Activated naive CD4-positive, alpha-beta T cell treated with anti-CD3 and anti-CD28 coated beads, Interleukin-2, amount 50 U/mL, for 24 hours (primary cell): ENCODE results near the gene RAB44.

Source experiments
- H3K27ac Mint-ChIP-seq: one replicate; pipeline ENCODE4 v1.8.0; 2021; ENCODE audit warnings: mild to moderate bottlenecking, mixed read lengths
- H3K27me3 Mint-ChIP-seq: one replicate; pipeline ENCODE4 v1.8.0; 2021; ENCODE audit warnings: mixed read lengths
- H3K36me3 Mint-ChIP-seq: one replicate; pipeline ENCODE4 v1.8.0; 2021; ENCODE audit warnings: mixed read lengths
- H3K4me1 Mint-ChIP-seq: one replicate; pipeline ENCODE4 v1.8.0; 2021; ENCODE audit warnings: mixed read lengths
- H3K4me3 Mint-ChIP-seq: one replicate; pipeline ENCODE4 v1.8.0; 2021; ENCODE audit warnings: mild to moderate bottlenecking, mixed read lengths
- H3K9me3 Mint-ChIP-seq: one replicate; pipeline ENCODE4 v1.8.0; 2021; ENCODE audit warnings: mixed read lengths

The RAB44 gene

GRCh38 chr6:36662827-36663256, 34.8 kb upstream of the RAB44 start:
- Mint-ChIP-seq H3K36me3 (no peaks in the 10 kb centered on the region), H3K27ac (no peak overlapping the region), H3K4me1 (peaks cover 16% of the 10 kb centered on the region), H3K9me3 (no peaks in the 10 kb centered on the region), H3K4me3 (no peak overlapping the region), H3K27me3 (peaks cover 7% of the 10 kb centered on the region)

- no peaks in the 10 kb centered on the region for H3K9me3 Mint-ChIP-seq
- H3K4me1 Mint-ChIP-seq: peaks cover 16% of the 10 kb centered on the region
- no peak overlapping the region for H3K4me3 Mint-ChIP-seq
- peaks cover 7% of the 10 kb centered on the region for H3K27me3 Mint-ChIP-seq
- H3K27ac Mint-ChIP-seq: no peak overlapping the region
- H3K36me3 Mint-ChIP-seq: no peaks in the 10 kb centered on the region
Observed at GRCh38 chr6:36663504-36664446, 33.9 kb upstream of the RAB44 start.

GRCh38 chr6:36665180-36665579, 32.4 kb upstream of the RAB44 start:
- Mint-ChIP-seq H3K27ac (no peak overlapping the region), H3K4me3 (no peak overlapping the region), H3K27me3 (no peaks in the 10 kb centered on the region), H3K4me1 (peaks cover 16% of the 10 kb centered on the region), H3K36me3 (no peaks in the 10 kb centered on the region), H3K9me3 (no peaks in the 10 kb centered on the region)

- Mint-ChIP-seq H3K4me3 (no peak overlapping the region), H3K27me3 (no peaks in the 10 kb centered on the region), H3K4me1 (peaks cover 16% of the 10 kb centered on the region), H3K9me3 (no peaks in the 10 kb centered on the region), H3K36me3 (no peaks in the 10 kb centered on the region), H3K27ac (no peak overlapping the region)
Observed at GRCh38 chr6:36666287-36666686, 31.3 kb upstream of the RAB44 start.

- no peak overlapping the region for H3K4me3 Mint-ChIP-seq
- H3K4me1 Mint-ChIP-seq: peaks cover 16% of the 10 kb centered on the region
- H3K27ac Mint-ChIP-seq: no peak overlapping the region
- H3K27me3 Mint-ChIP-seq: no peaks in the 10 kb centered on the region
- H3K9me3 Mint-ChIP-seq: no peaks in the 10 kb centered on the region
- no peaks in the 10 kb centered on the region for H3K36me3 Mint-ChIP-seq
Observed at GRCh38 chr6:36666826-36667591, 30.6 kb upstream of the RAB44 start.

- Mint-ChIP-seq H3K36me3 (no peaks in the 10 kb centered on the region), H3K27me3 (no peaks in the 10 kb centered on the region), H3K4me1 (peaks cover under 1% of the 10 kb centered on the region), H3K9me3 (no peaks in the 10 kb centered on the region), H3K4me3 (no peak overlapping the region), H3K27ac (no peak overlapping the region)
Observed at GRCh38 chr6:36668591-36668990, 29.0 kb upstream of the RAB44 start.

GRCh38 chr6:36669002-36669401, 28.6 kb upstream of the RAB44 start:
- H3K36me3 Mint-ChIP-seq: no peaks in the 10 kb centered on the region
- no peaks in the 10 kb centered on the region for H3K4me1 Mint-ChIP-seq
- H3K9me3 Mint-ChIP-seq: no peaks in the 10 kb centered on the region
- H3K27ac Mint-ChIP-seq: no peak overlapping the region
- H3K4me3 Mint-ChIP-seq: no peak overlapping the region
- H3K27me3 Mint-ChIP-seq: no peaks in the 10 kb centered on the region

GRCh38 chr6:36670271-36670670, 27.4 kb upstream of the RAB44 start:
- Mint-ChIP-seq H3K9me3 (no peaks in the 10 kb centered on the region), H3K4me1 (no peaks in the 10 kb centered on the region), H3K27me3 (no peaks in the 10 kb centered on the region), H3K4me3 (no peak overlapping the region), H3K36me3 (no peaks in the 10 kb centered on the region), H3K27ac (no peak overlapping the region)

- Mint-ChIP-seq H3K4me3 (no peak overlapping the region), H3K36me3 (no peaks in the 10 kb centered on the region), H3K27ac (no peak overlapping the region), H3K9me3 (no peaks in the 10 kb centered on the region), H3K27me3 (no peaks in the 10 kb centered on the region), H3K4me1 (no peaks in the 10 kb centered on the region)
Observed at GRCh38 chr6:36671687-36672375, 25.8 kb upstream of the RAB44 start.

- peaks cover 11% of the 10 kb centered on the region for H3K4me1 Mint-ChIP-seq
- H3K9me3 Mint-ChIP-seq: no peaks in the 10 kb centered on the region
- H3K27ac Mint-ChIP-seq: peak overlapping the region; percentile 47
- H3K4me3 Mint-ChIP-seq: no peak overlapping the region
- no peaks in the 10 kb centered on the region for H3K27me3 Mint-ChIP-seq
- no peaks in the 10 kb centered on the region for H3K36me3 Mint-ChIP-seq
Observed at GRCh38 chr6:36673882-36674281, 23.7 kb upstream of the RAB44 start.

GRCh38 chr6:36674942-36675341, 22.7 kb upstream of the RAB44 start:
- no peak overlapping the region for H3K27ac Mint-ChIP-seq
- no peaks in the 10 kb centered on the region for H3K9me3 Mint-ChIP-seq
- peaks cover 12% of the 10 kb centered on the region for H3K4me1 Mint-ChIP-seq
- no peaks in the 10 kb centered on the region for H3K36me3 Mint-ChIP-seq
- H3K27me3 Mint-ChIP-seq: no peaks in the 10 kb centered on the region
- H3K4me3 Mint-ChIP-seq: no peak overlapping the region

GRCh38 chr6:36676141-36677058, 21.2 kb upstream of the RAB44 start:
- H3K27ac Mint-ChIP-seq: peak overlapping the region; percentile 53
- H3K4me1 Mint-ChIP-seq: peaks cover 22% of the 10 kb centered on the region
- H3K4me3 Mint-ChIP-seq: no peak overlapping the region
- no peaks in the 10 kb centered on the region for H3K27me3 Mint-ChIP-seq
- no peaks in the 10 kb centered on the region for H3K9me3 Mint-ChIP-seq
- H3K36me3 Mint-ChIP-seq: no peaks in the 10 kb centered on the region

- Mint-ChIP-seq H3K9me3 (no peaks in the 10 kb centered on the region), H3K27ac (peak overlapping the region; percentile 7), H3K4me3 (peak overlapping the region; percentile 75), H3K4me1 (peaks cover 23% of the 10 kb centered on the region), H3K36me3 (no peaks in the 10 kb centered on the region), H3K27me3 (no peaks in the 10 kb centered on the region)
Observed at GRCh38 chr6:36677059-36677749, 20.4 kb upstream of the RAB44 start.

GRCh38 chr6:36677753-36678487, 19.7 kb upstream of the RAB44 start:
- H3K27ac Mint-ChIP-seq: no peak overlapping the region

More at GRCh38 chr6:36677753-36678487, 19.7 kb upstream of the RAB44 start:
- H3K36me3 Mint-ChIP-seq: no peaks in the 10 kb centered on the region
- H3K4me1 Mint-ChIP-seq: peaks cover 27% of the 10 kb centered on the region
- H3K27me3 Mint-ChIP-seq: no peaks in the 10 kb centered on the region
- H3K4me3 Mint-ChIP-seq: peak overlapping the region; percentile 75
- no peaks in the 10 kb centered on the region for H3K9me3 Mint-ChIP-seq
